GM12892 (cell line): ENCODE results near the gene TEX14.
A peak's percentile ranks its signal among the peaks of the same experiment; 100 is the strongest.

ENCODE experiments used
- DNase-seq: peaks from one replicate; pipeline ENCODE4 v3.0.0; 2011; ENCODE audit not compliant: insufficient read length
- FAIRE-seq: peaks from 2 replicates; lab custom pipeline; 2011; peaks lifted over from hg19 to GRCh38; lab: Jason Lieb, UNC
- POLR2A ChIP-seq: IDR thresholded peaks from 2 replicates; pipeline ENCODE4 v1.6.1; 2011; ENCODE audit warnings: low read depth, low read length, control low read depth
- POLR2AphosphoS5 ChIP-seq: IDR thresholded peaks from 2 replicates; pipeline ENCODE4 v1.6.1; 2011; ENCODE audit warnings: low read depth, low read length, control low read depth
- TAF1 ChIP-seq: IDR thresholded peaks from 2 replicates; pipeline ENCODE4 v1.6.1; 2011; ENCODE audit warnings: low read depth, mild to moderate bottlenecking, control low read depth, low read length, borderline replicate concordance

TEX14 gene

GRCh38 chr17:58632324-58633314 is 59.2 kb downstream of the TEX14 start:
- TF ChIP-seq TAF1 = no peak
- TF ChIP-seq POLR2AphosphoS5 = no peak
- no peak for TF ChIP-seq POLR2A

DNA sequence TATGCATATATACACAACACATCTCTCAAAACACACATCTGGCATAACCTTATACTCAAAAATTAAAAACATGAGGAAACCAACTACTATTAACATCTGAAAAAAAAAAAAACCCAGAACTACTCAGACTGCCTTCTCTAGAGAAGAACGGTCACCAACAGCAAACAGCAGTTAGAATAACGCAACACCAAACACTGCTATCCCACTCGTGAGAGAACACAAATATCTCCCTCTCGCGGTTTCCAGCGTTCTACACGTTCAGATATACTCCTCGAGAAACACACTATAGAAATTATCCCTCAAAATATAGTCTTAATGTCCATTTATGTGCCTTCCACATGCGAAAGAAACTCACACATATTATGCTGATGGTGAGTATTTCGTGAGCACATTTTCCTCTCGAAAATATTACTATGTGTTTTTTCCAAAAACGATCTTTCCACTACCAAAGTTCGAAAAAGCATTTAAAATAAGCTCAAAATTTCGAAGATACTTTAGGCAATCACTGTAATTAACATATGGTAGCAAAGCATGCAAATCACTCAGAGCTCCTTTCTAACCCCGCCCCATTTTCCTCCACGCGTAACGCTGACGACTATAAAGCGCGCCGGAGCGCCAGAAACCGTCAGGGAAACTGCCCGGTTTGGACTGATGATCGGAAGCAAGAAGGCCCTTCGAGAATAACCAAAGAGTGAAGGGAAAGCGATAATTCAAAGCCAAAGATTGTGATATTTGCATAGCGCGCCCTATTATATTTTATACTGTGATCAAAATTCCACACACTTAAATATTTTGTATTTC is 60.1 kb downstream of the TEX14 start:
- DNase-seq = no peak
- TF ChIP-seq POLR2AphosphoS5 (peak; percentile 100), POLR2A (peak; percentile 99), TAF1 (peak; percentile 56; the same call in 1 of the 2 replicates)
- FAIRE-seq = peak; percentile 84

More at GRCh38 chr17:58632324-58633314, 59.2 kb downstream of the TEX14 start:
- no peak for FAIRE-seq
- DNase-seq = no peak

GRCh38 chr17:58630883-58631522 is 60.8 kb downstream of the TEX14 start:
- FAIRE-seq (peak; percentile 57), DNase-seq (no peak)
- TF ChIP-seq TAF1 (no peak), POLR2AphosphoS5 (peak; percentile 100), POLR2A (peak; percentile 100)

DNA sequence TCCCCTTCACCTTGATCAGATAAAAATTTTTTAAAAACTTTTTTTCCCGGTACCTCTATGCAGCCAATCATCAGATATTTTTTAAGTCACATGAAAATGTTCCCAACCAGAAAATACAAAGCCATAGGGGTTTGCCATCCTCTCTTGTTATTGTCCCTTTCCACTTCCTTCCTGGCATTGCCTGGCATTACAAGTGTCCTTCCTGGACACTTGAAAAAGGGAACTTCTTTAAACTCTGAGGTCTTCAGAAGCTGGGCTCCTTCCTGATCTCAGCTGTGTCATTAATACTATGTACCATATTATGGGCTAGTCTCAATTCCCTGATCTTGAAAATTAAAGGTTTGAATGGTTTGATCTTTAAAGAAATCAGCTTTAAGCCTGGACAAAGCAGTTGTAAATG is 64.9 kb downstream of the TEX14 start:
- TF ChIP-seq POLR2AphosphoS5 (no peak), TAF1 (no peak), POLR2A (no peak)
- FAIRE-seq (no peak), DNase-seq (no peak)

GRCh38 chr17:58624751-58625150 is 67.1 kb downstream of the TEX14 start:
- no peak for TF ChIP-seq TAF1
- no peak for TF ChIP-seq POLR2A
- no peak for TF ChIP-seq POLR2AphosphoS5
- no peak for FAIRE-seq
- no peak for DNase-seq

DNA sequence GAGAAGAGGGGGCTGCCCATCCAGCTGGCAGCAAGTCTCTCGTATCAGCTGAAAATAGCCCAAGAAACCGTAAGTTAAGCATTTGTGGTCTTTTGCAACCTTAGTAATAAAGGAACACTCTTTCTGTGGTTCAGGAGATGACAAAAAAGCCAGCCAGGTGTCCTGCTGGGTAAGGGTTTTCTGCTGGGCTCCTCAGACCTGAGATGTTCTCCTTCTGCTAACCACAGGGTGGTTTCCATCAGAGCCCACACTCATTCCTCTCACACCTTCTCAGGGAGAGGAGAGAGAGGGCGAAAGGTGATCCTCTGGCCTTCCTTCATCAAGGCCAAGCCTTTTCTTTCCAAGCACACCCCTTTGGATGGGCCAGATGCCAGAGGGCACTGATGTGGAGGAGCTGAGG is 70.7 kb downstream of the TEX14 start:
- FAIRE-seq (peak; percentile 88), DNase-seq (peak; percentile 55)
- TF ChIP-seq POLR2AphosphoS5 (no peak; the same call in 1 of the 2 replicates), TAF1 (no peak), POLR2A (no peak)

GRCh38 chr17:58618336-58618735 is 73.5 kb downstream of the TEX14 start:
- FAIRE-seq (no peak), DNase-seq (no peak)
- no peak for TF ChIP-seq POLR2A
- TF ChIP-seq POLR2AphosphoS5 = no peak
- no peak for TF ChIP-seq TAF1

- TF ChIP-seq POLR2A = no peak
- no peak for TF ChIP-seq TAF1
- TF ChIP-seq POLR2AphosphoS5 = no peak
- FAIRE-seq (peak; percentile 77), DNase-seq (no peak)
Measured at GRCh38 chr17:58617563-58617962, 74.3 kb downstream of the TEX14 start.

GRCh38 chr17:58615768-58616659 is 75.8 kb downstream of the TEX14 start:
- no peak for DNase-seq
- peak; percentile 89 for FAIRE-seq
- peak; percentile 53; the same call in 1 of the 2 replicates for TF ChIP-seq POLR2AphosphoS5
- no peak for TF ChIP-seq TAF1
- TF ChIP-seq POLR2A = no peak; the same call in 1 of the 2 replicates
